T-helper 2 cell treated with Interferon-gamma antibody and Interleukin-4, amounts not matched to agents 100 ng/mL and 5 ng/mL, for 36 hours (primary cell): ENCODE results near the gene KLB. TPM values are rescaled to one million over a fixed set of nuclear protein-coding genes. Genes with fewer than 3 reads are reported as not detected.

Source experiments
- total RNA-seq: library from RNA; stranded (reverse); gene quantifications from 2 replicates; pipeline ENCODE4 v1.2.3, GENCODE V29; 2022

Gene KLB
- total RNA-seq, 1 donor from 2014 or later: not detected

Other genes with a start within 250 kb of the KLB start
- 7.3 and 9.1 TPM in 2 replicates for gene WDR19, start 224.4 kb upstream of the KLB start, total RNA-seq
- gene RFC1, start 40.6 kb upstream of the KLB start, total RNA-seq: 64.9 and 68.5 TPM in 2 replicates
- 1,381 and 1,435 TPM in 2 replicates for gene RPL9, start 52.0 kb downstream of the KLB start, total RNA-seq
- gene LIAS, start 52.1 kb downstream of the KLB start, total RNA-seq: 14.3 and 16.5 TPM in 2 replicates
- 24.2 and 25.9 TPM in 2 replicates for gene UGDH, start 120.5 kb downstream of the KLB start, total RNA-seq
- gene SMIM14, start 231.9 kb downstream of the KLB start, total RNA-seq: 2.6 and 4.1 TPM in 2 replicates